ENCODE data around the gene SLC10A7. TPM values are rescaled to one million over a fixed set of nuclear protein-coding genes. Genes with fewer than 3 reads are reported as not detected.

Gene SLC10A7
- total RNA-seq, 4 donors from 2014 or later = 5.6 to 12.8 (median 6.8) TPM

GRCh38 chr4:146500216-146500615 is 21.5 kb downstream of the SLC10A7 start:
- 88 to 100% methylated on average over 1 of the region's 1 CpG for WGBS, 2 donors (ENCODE audit: low coverage in 1 of 2)
- ATAC-seq = no peak
- H3K9me3 ChIP-seq = no peaks in the 10 kb centered on the region
- H3K4me1 ChIP-seq = no peaks in the 10 kb centered on the region
- H3K27me3 ChIP-seq = no peaks in the 10 kb centered on the region
- TF ChIP-seq POLR2AphosphoS5 (IDR thresholded peaks at IDR 0.05) (no peak), POLR2A (IDR thresholded peaks at IDR 0.05) (no peak), EP300 (IDR thresholded peaks at IDR 0.05) (no peak)
- no peak overlapping the region for H3K4me3 ChIP-seq
- no peak overlapping the region for H3K27ac ChIP-seq
- H3K36me3 ChIP-seq = peaks cover 0 to 26% of the 10 kb centered on the region in 2 donors

- Histone ChIP-seq H3K27ac (no peak overlapping the region), H3K27me3 (no peaks in the 10 kb centered on the region), H3K4me3 (no peak overlapping the region), H3K36me3 (peaks cover 0 to 18% of the 10 kb centered on the region in 2 donors), H3K4me1 (no peaks in the 10 kb centered on the region), H3K9me3 (no peaks in the 10 kb centered on the region)
- TF ChIP-seq POLR2A (IDR thresholded peaks at IDR 0.05) (no peak), EP300 (IDR thresholded peaks at IDR 0.05) (no peak), POLR2AphosphoS5 (IDR thresholded peaks at IDR 0.05) (no peak), CTCF (IDR thresholded peaks at IDR 0.05) (no peak)
- no peak for ATAC-seq
- WGBS, 2 donors (ENCODE audit: low coverage in 1 of 2) = 60 to 83% methylated on average over 1 to 4 of the region's 4 CpGs
Measured at GRCh38 chr4:146498291-146498690, 23.4 kb downstream of the SLC10A7 start.

GRCh38 chr4:146495269-146495668 is 26.5 kb downstream of the SLC10A7 start:
- no peak for ATAC-seq
- H3K36me3 ChIP-seq = no peaks in the 10 kb centered on the region
- no peak overlapping the region for H3K27ac ChIP-seq
- no peaks in the 10 kb centered on the region for H3K27me3 ChIP-seq
- 84 to 100% methylated on average over 1 of the region's 1 CpG for WGBS, 2 donors (ENCODE audit: low coverage in 1 of 2)
- no peaks in the 10 kb centered on the region for H3K9me3 ChIP-seq
- no peak for TF ChIP-seq POLR2A (IDR thresholded peaks at IDR 0.05)
- TF ChIP-seq EP300 (IDR thresholded peaks at IDR 0.05) = no peak
- no peak for TF ChIP-seq POLR2AphosphoS5 (IDR thresholded peaks at IDR 0.05)
- no peak for TF ChIP-seq CTCF (IDR thresholded peaks at IDR 0.05)
- H3K4me1 ChIP-seq = no peaks in the 10 kb centered on the region
- no peak overlapping the region for H3K4me3 ChIP-seq

- ATAC-seq = no peak
- 89 to 93% methylated on average over 3 to 6 of the region's 6 CpGs for WGBS, 2 donors (ENCODE audit: low coverage in 1 of 2)
- H3K4me1 ChIP-seq = no peaks in the 10 kb centered on the region
- no peak for TF ChIP-seq POLR2A (IDR thresholded peaks at IDR 0.05)
- no peak for TF ChIP-seq EP300 (IDR thresholded peaks at IDR 0.05)
- no peak for TF ChIP-seq POLR2AphosphoS5 (IDR thresholded peaks at IDR 0.05)
- TF ChIP-seq CTCF (IDR thresholded peaks at IDR 0.05) = no peak
- no peak overlapping the region for H3K27ac ChIP-seq
- no peaks in the 10 kb centered on the region for H3K9me3 ChIP-seq
- no peak overlapping the region for H3K4me3 ChIP-seq
- no peaks in the 10 kb centered on the region for H3K36me3 ChIP-seq
- no peaks in the 10 kb centered on the region for H3K27me3 ChIP-seq
Measured at GRCh38 chr4:146494143-146494542, 27.6 kb downstream of the SLC10A7 start.

GRCh38 chr4:146490106-146490505 is 31.6 kb downstream of the SLC10A7 start:
- Histone ChIP-seq H3K4me3 (no peak overlapping the region), H3K36me3 (peaks cover 0 to 23% of the 10 kb centered on the region in 2 donors), H3K27me3 (no peaks in the 10 kb centered on the region), H3K4me1 (no peaks in the 10 kb centered on the region), H3K9me3 (no peaks in the 10 kb centered on the region), H3K27ac (no peak overlapping the region)
- ATAC-seq = no peak
- no peak for TF ChIP-seq EP300 (IDR thresholded peaks at IDR 0.05)
- TF ChIP-seq POLR2AphosphoS5 (IDR thresholded peaks at IDR 0.05) = no peak
- no peak for TF ChIP-seq POLR2A (IDR thresholded peaks at IDR 0.05)
- TF ChIP-seq CTCF (IDR thresholded peaks at IDR 0.05) = no peak
- 67 to 80% methylated on average over 2 of the region's 2 CpGs for WGBS, 2 donors (ENCODE audit: low coverage in 1 of 2)
